Measurements from ENCODE around the gene IGFN1.

IGFN1 gene

GRCh38 chr1:201143726-201144635 lies 46.6 kb upstream of the IGFN1 start:
- DNase-seq (ENCODE audit: extremely low spot score): no peak
- TF ChIP-seq ARNT (IDR thresholded peaks at IDR 0.05) (no peak), L3MBTL2 (conservative IDR thresholded peaks at IDR 0.05) (no peak), SP1 (IDR thresholded peaks at IDR 0.05) (no peak), HDGF (IDR thresholded peaks at IDR 0.05; ENCODE audit: borderline replicate concordance) (no peak), CTBP1 (IDR thresholded peaks at IDR 0.05; ENCODE audit: borderline replicate concordance) (no peak), ELF4 (IDR thresholded peaks at IDR 0.05) (no peak), BHLHE40 (IDR thresholded peaks at IDR 0.05; ENCODE audit: borderline replicate concordance) (no peak), FOXA1 (IDR thresholded peaks at IDR 0.05) (no peak), SUZ12 (IDR thresholded peaks at IDR 0.05) (no peak), PKNOX1 (IDR thresholded peaks at IDR 0.05) (no peak), FOXK2 (IDR thresholded peaks at IDR 0.05) (no peak), NFRKB (IDR thresholded peaks at IDR 0.05) (no peak), LEF1 (IDR thresholded peaks at IDR 0.05; ENCODE audit: borderline replicate concordance) (no peak), TARDBP (IDR thresholded peaks at IDR 0.05) (no peak), FOXM1 (IDR thresholded peaks at IDR 0.05; ENCODE audit: borderline replicate concordance) (no peak)
- CTCF ChIA-PET: no interaction called here
- POLR2A ChIA-PET: no interaction called here

GRCh38 chr1:201144701-201145100 lies 45.9 kb upstream of the IGFN1 start:
- no peak for TF ChIP-seq HDGF (IDR thresholded peaks at IDR 0.05; ENCODE audit: borderline replicate concordance)
- TF ChIP-seq PKNOX1 (IDR thresholded peaks at IDR 0.05): no peak
- TF ChIP-seq ZNF384 (IDR thresholded peaks at IDR 0.05): no peak
- no peak for TF ChIP-seq ARNT (IDR thresholded peaks at IDR 0.05)
- no peak for TF ChIP-seq L3MBTL2 (conservative IDR thresholded peaks at IDR 0.05)
- no peak for TF ChIP-seq NFRKB (IDR thresholded peaks at IDR 0.05)
- POLR2A ChIA-PET: no interaction called here
- CTCF ChIA-PET: no interaction called here
- DNase-seq (ENCODE audit: extremely low spot score): no peak

- ChIA-PET POLR2A (no interaction called here), CTCF (no interaction called here)
- TF ChIP-seq FOXM1 (IDR thresholded peaks at IDR 0.05; ENCODE audit: borderline replicate concordance) (no peak), FOXA1 (IDR thresholded peaks at IDR 0.05) (no peak), ARNT (IDR thresholded peaks at IDR 0.05) (no peak), SUZ12 (IDR thresholded peaks at IDR 0.05) (no peak), L3MBTL2 (conservative IDR thresholded peaks at IDR 0.05) (no peak), LEF1 (IDR thresholded peaks at IDR 0.05; ENCODE audit: borderline replicate concordance) (no peak), FOXK2 (IDR thresholded peaks at IDR 0.05) (no peak), NFRKB (IDR thresholded peaks at IDR 0.05) (no peak), ELF4 (IDR thresholded peaks at IDR 0.05) (no peak), CTBP1 (IDR thresholded peaks at IDR 0.05; ENCODE audit: borderline replicate concordance) (no peak), TARDBP (IDR thresholded peaks at IDR 0.05) (no peak), BHLHE40 (IDR thresholded peaks at IDR 0.05; ENCODE audit: borderline replicate concordance) (no peak), PKNOX1 (IDR thresholded peaks at IDR 0.05) (no peak), SP1 (IDR thresholded peaks at IDR 0.05) (no peak), HDGF (IDR thresholded peaks at IDR 0.05; ENCODE audit: borderline replicate concordance) (no peak), ZNF384 (IDR thresholded peaks at IDR 0.05) (no peak)
- DNase-seq (ENCODE audit: extremely low spot score): no peak
Observed at GRCh38 chr1:201145132-201145531, 45.5 kb upstream of the IGFN1 start.

- DNase-seq (ENCODE audit: extremely low spot score): no peak
- ChIA-PET CTCF (no interaction called here), POLR2A (no interaction called here)
- TF ChIP-seq FOXK2 (IDR thresholded peaks at IDR 0.05): no peak
- TF ChIP-seq HDGF (IDR thresholded peaks at IDR 0.05; ENCODE audit: borderline replicate concordance): no peak
- no peak for TF ChIP-seq PKNOX1 (IDR thresholded peaks at IDR 0.05)
- TF ChIP-seq FOXA1 (IDR thresholded peaks at IDR 0.05): no peak
- TF ChIP-seq NFRKB (IDR thresholded peaks at IDR 0.05): no peak
- no peak for TF ChIP-seq ZNF384 (IDR thresholded peaks at IDR 0.05)
- no peak for TF ChIP-seq BHLHE40 (IDR thresholded peaks at IDR 0.05; ENCODE audit: borderline replicate concordance)
- no peak for TF ChIP-seq SP1 (IDR thresholded peaks at IDR 0.05)
- TF ChIP-seq CTBP1 (IDR thresholded peaks at IDR 0.05; ENCODE audit: borderline replicate concordance): no peak
- no peak for TF ChIP-seq L3MBTL2 (conservative IDR thresholded peaks at IDR 0.05)
Observed at GRCh38 chr1:201145816-201146215, 44.8 kb upstream of the IGFN1 start.

GRCh38 chr1:201146626-201147390 lies 43.8 kb upstream of the IGFN1 start:
- no peak for DNase-seq (ENCODE audit: extremely low spot score)
- no peak for TF ChIP-seq ELF4 (IDR thresholded peaks at IDR 0.05)
- no peak for TF ChIP-seq LEF1 (IDR thresholded peaks at IDR 0.05; ENCODE audit: borderline replicate concordance)
- no peak for TF ChIP-seq ZNF384 (IDR thresholded peaks at IDR 0.05)
- TF ChIP-seq NFRKB (IDR thresholded peaks at IDR 0.05): no peak
- no peak for TF ChIP-seq ARNT (IDR thresholded peaks at IDR 0.05)
- TF ChIP-seq FOXM1 (IDR thresholded peaks at IDR 0.05; ENCODE audit: borderline replicate concordance): no peak
- no peak for TF ChIP-seq CTBP1 (IDR thresholded peaks at IDR 0.05; ENCODE audit: borderline replicate concordance)
- POLR2A ChIA-PET: interaction anchor here (1.6 kb wide), 1 partner anchor 9 kb away, joined by 4 read pairs; no protein-coding TSS in a partner anchor
- CTCF ChIA-PET: no interaction called here

Data from HEK293T (cell line).